Thoracic aorta (tissue), 2 donors: ENCODE measurements around the gene EML6. TPM values are rescaled to one million over a fixed set of nuclear protein-coding genes. Genes with fewer than 3 reads are reported as not detected.

ENCODE experiments used
- ATAC-seq: fragments of 150-250 bp; one replicate; pipeline ENCODE4 v1.8.0; 2017; ENCODE audit warnings: low read depth; ENCODE audit not compliant: insufficient number of reproducible peaks, low FRiP score
- DNase-seq: peaks from one replicate; pipeline ENCODE4 v3.0.0-alpha.2; 2020; ENCODE audit warnings: low spot score
- H3K27ac ChIP-seq, 2 donors: fragments of 200-600 bp; sonication (generic); 1 replicate in 1 of 2; 2 replicates in 1 of 2; pipeline ENCODE4 v1.5.1; 2016; ENCODE audit warnings: mild to moderate bottlenecking in 2 of 2, moderate library complexity in 2 of 2
- H3K27me3 ChIP-seq: fragments of 200-600 bp; sonication (generic); replicated peaks from 2 replicates; pipeline ENCODE4 v1.6.0; 2016; ENCODE audit warnings: mild to moderate bottlenecking; ENCODE audit not compliant: insufficient read depth
- H3K36me3 ChIP-seq: fragments of 200-600 bp; sonication (generic); one replicate; pipeline ENCODE4 v1.5.1; 2016
- H3K4me1 ChIP-seq, 2 donors: fragments of 200-600 bp; sonication (generic); 1 replicate in 1 of 2; 2 replicates in 1 of 2; pipeline versions ENCODE4 v1.5.1 to v1.6.0; 2016; ENCODE audit warnings: low read depth in 2 of 2, mild to moderate bottlenecking in 1 of 2; ENCODE audit not compliant: control insufficient read depth in 1 of 2
- H3K4me3 ChIP-seq: fragments of 200-600 bp; sonication (generic); 2 replicates; pipeline ENCODE4 v1.5.1; 2016; ENCODE audit warnings: mild to moderate bottlenecking
- H3K9me3 ChIP-seq: fragments of 200-600 bp; sonication (generic); 2 replicates; pipeline ENCODE4 v1.5.1; 2016
- total RNA-seq, 2 donors: library from RNA; depleted of rRNA; stranded (reverse); fragments of >200 nt; gene quantifications; one replicate each; pipeline versions ENCODE4 v1.1.0 to v1.2.3, GENCODE V29; 2016
- TF ChIP-seq, protein P1 (sequence below): fragments of 200-600 bp; sonication (generic); IDR thresholded peaks from one replicate; pipeline ENCODE4 v1.5.1; 2019; ENCODE audit warnings: antibody characterized with exemption

EML6 gene
- total RNA-seq, 2 donors from 2014 or later = 0.81 to 0.92 TPM

DNA sequence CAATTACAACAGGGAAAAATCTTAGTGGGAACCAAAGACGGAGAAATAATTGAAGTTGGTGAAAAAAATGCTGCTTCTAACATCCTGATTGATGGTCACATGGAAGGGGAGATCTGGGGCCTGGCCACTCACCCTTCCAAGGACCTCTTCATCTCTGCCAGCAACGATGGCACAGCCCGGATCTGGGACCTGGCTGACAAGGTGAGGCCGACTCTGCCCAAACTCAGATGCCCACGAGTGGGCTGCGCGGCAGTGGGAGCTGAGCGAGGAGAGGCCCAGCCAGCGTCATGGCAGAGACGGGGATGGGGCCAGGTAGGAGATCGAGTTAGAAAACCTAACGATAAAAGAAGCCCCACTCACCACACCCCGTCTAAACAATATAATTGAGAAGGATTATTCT is 239.0 kb downstream of the EML6 start:
- no peaks in the 10 kb centered on the region for H3K27me3 ChIP-seq
- DNase-seq (no peak), ATAC-seq (no peak)
- TF ChIP-seq, protein P1, sequence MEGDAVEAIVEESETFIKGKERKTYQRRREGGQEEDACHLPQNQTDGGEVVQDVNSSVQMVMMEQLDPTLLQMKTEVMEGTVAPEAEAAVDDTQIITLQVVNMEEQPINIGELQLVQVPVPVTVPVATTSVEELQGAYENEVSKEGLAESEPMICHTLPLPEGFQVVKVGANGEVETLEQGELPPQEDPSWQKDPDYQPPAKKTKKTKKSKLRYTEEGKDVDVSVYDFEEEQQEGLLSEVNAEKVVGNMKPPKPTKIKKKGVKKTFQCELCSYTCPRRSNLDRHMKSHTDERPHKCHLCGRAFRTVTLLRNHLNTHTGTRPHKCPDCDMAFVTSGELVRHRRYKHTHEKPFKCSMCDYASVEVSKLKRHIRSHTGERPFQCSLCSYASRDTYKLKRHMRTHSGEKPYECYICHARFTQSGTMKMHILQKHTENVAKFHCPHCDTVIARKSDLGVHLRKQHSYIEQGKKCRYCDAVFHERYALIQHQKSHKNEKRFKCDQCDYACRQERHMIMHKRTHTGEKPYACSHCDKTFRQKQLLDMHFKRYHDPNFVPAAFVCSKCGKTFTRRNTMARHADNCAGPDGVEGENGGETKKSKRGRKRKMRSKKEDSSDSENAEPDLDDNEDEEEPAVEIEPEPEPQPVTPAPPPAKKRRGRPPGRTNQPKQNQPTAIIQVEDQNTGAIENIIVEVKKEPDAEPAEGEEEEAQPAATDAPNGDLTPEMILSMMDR = no peak
- no peaks in the 10 kb centered on the region for H3K9me3 ChIP-seq
- H3K27ac ChIP-seq = no peak overlapping the region
- H3K4me3 ChIP-seq = no peak overlapping the region
- H3K4me1 ChIP-seq = no peaks in the 10 kb centered on the region
- H3K36me3 ChIP-seq = no peaks in the 10 kb centered on the region

DNA sequence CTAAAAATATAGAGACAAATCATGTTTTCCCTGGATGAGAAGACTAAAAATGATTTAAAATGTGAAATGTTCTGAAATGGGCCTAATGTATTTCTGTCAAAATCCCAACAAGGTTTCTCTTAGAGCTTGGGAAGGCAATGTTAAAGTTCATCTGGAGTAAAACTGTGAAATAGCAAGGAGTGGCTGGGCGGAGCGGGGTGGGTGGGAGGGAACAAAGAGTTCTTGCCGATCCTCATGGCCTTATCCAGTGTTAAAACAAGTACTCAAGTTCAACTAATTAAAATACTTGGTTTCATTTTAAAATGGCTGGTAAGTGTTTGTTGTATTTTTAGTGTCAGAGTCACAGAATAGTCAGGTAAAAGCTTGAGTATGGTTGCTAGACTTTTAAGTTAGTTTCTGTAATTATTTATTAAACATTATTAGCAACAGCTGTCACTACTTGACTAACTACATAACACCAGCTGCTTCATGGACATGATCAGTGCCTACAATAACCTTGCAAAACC is 239.5 kb downstream of the EML6 start:
- Histone ChIP-seq H3K9me3 (no peaks in the 10 kb centered on the region), H3K27ac (no peak overlapping the region), H3K4me3 (no peak overlapping the region), H3K36me3 (no peaks in the 10 kb centered on the region), H3K27me3 (no peaks in the 10 kb centered on the region), H3K4me1 (no peaks in the 10 kb centered on the region)
- DNase-seq (no peak), ATAC-seq (no peak)
- TF ChIP-seq, protein P1 = no peak

DNA sequence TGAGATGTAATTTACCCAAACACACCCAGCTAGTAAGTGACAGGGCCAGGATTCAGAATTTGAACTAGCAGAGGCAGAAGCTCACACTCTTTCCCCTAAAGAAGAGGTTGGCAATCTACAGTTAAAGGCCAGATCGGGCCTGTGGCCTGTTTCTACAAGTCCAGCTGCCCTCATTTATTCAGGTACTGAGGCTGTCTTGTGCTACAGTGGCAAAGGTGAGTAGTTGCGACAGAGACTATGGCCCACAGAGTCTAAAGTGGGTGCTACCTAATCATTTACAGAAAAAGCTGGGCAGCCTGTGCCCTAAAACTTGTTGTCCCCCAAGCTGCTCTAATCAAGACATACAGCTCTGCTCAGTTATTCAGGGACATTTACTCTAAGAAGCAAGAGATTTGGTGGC is 240.0 kb downstream of the EML6 start:
- H3K4me3 ChIP-seq = no peak overlapping the region
- H3K36me3 ChIP-seq = no peaks in the 10 kb centered on the region
- TF ChIP-seq, protein P1 = no peak
- DNase-seq (no peak), ATAC-seq (no peak)
- no peaks in the 10 kb centered on the region for H3K27me3 ChIP-seq
- H3K27ac ChIP-seq = no peak overlapping the region
- no peaks in the 10 kb centered on the region for H3K4me1 ChIP-seq
- H3K9me3 ChIP-seq = no peaks in the 10 kb centered on the region

DNA sequence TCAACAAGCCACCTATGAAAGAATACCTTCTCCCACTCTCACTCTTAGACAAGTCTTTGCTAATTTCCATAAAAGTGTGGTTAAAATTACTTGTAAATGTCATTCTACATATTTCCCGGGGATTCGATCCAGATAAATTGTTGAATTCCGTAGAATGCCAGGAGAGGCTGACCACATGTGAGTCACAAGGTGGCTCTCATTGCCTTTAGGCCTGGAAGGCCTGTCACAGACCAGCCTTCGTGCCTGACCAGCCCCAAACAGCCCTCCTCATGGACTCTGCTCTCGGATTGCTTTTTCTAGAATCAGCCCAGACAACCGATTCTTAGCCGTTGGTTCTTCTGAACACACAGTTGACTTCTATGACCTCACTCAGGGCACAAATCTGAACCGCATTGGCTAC is 240.8 kb downstream of the EML6 start:
- H3K9me3 ChIP-seq = no peaks in the 10 kb centered on the region
- H3K36me3 ChIP-seq = no peaks in the 10 kb centered on the region
- DNase-seq = no peak
- no peaks in the 10 kb centered on the region for H3K27me3 ChIP-seq
- H3K4me3 ChIP-seq = no peak overlapping the region
- peaks cover 0 to 3% of the 10 kb centered on the region in 2 donors for H3K4me1 ChIP-seq
- H3K27ac ChIP-seq = no peak overlapping the region
- no peak for ATAC-seq
- TF ChIP-seq, protein P1 = no peak

DNA sequence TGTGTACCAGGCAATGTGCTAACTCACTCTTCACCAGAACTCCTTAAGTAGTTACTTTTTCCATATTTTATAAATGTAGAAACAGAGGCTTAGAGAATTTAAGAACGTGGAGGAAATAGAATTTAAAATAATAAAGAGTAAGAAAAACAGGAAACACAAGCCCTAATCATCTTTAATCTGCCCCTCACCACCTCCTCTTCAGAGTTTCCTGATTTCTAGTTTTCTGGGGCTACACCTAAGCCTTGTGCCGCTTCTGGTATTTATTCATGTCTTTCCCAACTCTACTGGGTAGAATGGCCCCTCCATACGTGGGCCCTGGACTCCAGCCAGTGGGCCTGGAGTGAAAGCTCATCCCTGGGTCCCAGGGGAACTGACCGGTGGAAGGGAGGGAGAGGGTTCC is 241.4 kb downstream of the EML6 start:
- Histone ChIP-seq H3K4me1 (peaks cover 0 to 8% of the 10 kb centered on the region in 2 donors), H3K36me3 (peaks cover 1% of the 10 kb centered on the region), H3K27me3 (no peaks in the 10 kb centered on the region), H3K27ac (no peak overlapping the region), H3K4me3 (no peak overlapping the region), H3K9me3 (no peaks in the 10 kb centered on the region)
- TF ChIP-seq, protein P1 = no peak
- ATAC-seq (no peak), DNase-seq (no peak)
